ENCODE results near the gene LTB. TPM values are rescaled to one million over a fixed set of nuclear protein-coding genes. Genes with fewer than 3 reads are reported as not detected.

LTB gene
- total and polyA plus RNA-seq, 2 of the 13 experiments (the other 11 are each of a cell fraction or from before 2014, with no cell fraction given): 0.09 to 0.22 TPM

- TF ChIP-seq, protein P1, sequence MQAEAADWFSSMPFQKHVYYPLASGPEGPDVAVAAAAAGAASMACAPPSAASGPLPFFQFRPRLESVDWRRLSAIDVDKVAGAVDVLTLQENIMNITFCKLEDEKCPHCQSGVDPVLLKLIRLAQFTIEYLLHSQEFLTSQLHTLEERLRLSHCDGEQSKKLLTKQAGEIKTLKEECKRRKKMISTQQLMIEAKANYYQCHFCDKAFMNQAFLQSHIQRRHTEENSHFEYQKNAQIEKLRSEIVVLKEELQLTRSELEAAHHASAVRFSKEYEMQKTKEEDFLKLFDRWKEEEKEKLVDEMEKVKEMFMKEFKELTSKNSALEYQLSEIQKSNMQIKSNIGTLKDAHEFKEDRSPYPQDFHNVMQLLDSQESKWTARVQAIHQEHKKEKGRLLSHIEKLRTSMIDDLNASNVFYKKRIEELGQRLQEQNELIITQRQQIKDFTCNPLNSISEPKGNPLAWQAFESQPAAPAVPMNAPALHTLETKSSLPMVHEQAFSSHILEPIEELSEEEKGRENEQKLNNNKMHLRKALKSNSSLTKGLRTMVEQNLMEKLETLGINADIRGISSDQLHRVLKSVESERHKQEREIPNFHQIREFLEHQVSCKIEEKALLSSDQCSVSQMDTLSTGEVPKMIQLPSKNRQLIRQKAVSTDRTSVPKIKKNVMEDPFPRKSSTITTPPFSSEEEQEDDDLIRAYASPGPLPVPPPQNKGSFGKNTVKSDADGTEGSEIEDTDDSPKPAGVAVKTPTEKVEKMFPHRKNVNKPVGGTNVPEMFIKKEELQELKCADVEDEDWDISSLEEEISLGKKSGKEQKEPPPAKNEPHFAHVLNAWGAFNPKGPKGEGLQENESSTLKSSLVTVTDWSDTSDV (CRISPR knock-in tag; IDR thresholded peaks at IDR 0.05): no peak
- TF ChIP-seq, protein P2, sequence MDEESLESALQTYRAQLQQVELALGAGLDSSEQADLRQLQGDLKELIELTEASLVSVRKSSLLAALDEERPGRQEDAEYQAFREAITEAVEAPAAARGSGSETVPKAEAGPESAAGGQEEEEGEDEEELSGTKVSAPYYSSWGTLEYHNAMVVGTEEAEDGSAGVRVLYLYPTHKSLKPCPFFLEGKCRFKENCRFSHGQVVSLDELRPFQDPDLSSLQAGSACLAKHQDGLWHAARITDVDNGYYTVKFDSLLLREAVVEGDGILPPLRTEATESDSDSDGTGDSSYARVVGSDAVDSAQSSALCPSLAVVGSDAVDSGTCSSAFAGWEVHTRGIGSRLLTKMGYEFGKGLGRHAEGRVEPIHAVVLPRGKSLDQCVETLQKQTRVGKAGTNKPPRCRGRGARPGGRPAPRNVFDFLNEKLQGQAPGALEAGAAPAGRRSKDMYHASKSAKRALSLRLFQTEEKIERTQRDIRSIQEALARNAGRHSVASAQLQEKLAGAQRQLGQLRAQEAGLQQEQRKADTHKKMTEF (CRISPR knock-in tag; IDR thresholded peaks at IDR 0.05): peak; percentile 59; the same call in 1 of the 2 replicates
- TF ChIP-seq KMT2A (CRISPR knock-in tag; IDR thresholded peaks at IDR 0.05) (no peak), NFRKB (IDR thresholded peaks at IDR 0.05) (no peak), ZFP37 (CRISPR knock-in tag; IDR thresholded peaks at IDR 0.05; ENCODE audit: borderline replicate concordance) (no peak; the same call in 1 of the 2 replicates), ZBTB49 (CRISPR knock-in tag; IDR thresholded peaks at IDR 0.05; ENCODE audit: borderline replicate concordance) (no peak), ZC3H4 (CRISPR knock-in tag; IDR thresholded peaks at IDR 0.05; ENCODE audit: borderline replicate concordance) (peak; percentile 44), KDM2A (CRISPR knock-in tag; IDR thresholded peaks at IDR 0.05; ENCODE audit: borderline replicate concordance, low read depth) (no peak), CBX5 (CRISPR knock-in tag; IDR thresholded peaks at IDR 0.05; ENCODE audit: borderline replicate concordance) (peak; percentile 72; the same call in 1 of the 2 replicates), SKIL (CRISPR knock-in tag; IDR thresholded peaks at IDR 0.05; ENCODE audit: borderline replicate concordance) (no peak), ZNF569 (CRISPR knock-in tag; IDR thresholded peaks at IDR 0.05; ENCODE audit: borderline replicate concordance) (no peak), DMTF1 (CRISPR knock-in tag; IDR thresholded peaks at IDR 0.05) (no peak), XRCC5 (optimal IDR thresholded peaks at IDR 0.05; ENCODE audit: low read length) (peak; percentile 91), EEA1 (CRISPR knock-in tag; IDR thresholded peaks at IDR 0.05; ENCODE audit: borderline replicate concordance) (no peak; the same call in 1 of the 2 replicates)
- TF ChIP-seq, protein P3, sequence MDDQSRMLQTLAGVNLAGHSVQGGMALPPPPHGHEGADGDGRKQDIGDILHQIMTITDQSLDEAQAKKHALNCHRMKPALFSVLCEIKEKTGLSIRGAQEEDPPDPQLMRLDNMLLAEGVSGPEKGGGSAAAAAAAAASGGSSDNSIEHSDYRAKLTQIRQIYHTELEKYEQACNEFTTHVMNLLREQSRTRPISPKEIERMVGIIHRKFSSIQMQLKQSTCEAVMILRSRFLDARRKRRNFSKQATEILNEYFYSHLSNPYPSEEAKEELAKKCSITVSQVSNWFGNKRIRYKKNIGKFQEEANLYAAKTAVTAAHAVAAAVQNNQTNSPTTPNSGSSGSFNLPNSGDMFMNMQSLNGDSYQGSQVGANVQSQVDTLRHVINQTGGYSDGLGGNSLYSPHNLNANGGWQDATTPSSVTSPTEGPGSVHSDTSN (CRISPR knock-in tag; IDR thresholded peaks at IDR 0.05; ENCODE audit: borderline replicate concordance): no peak
These were observed 37.8 kb upstream of the LTB start (continued) for GRCh38 chr6:31619805-31620585.
